Fibroblast of upper back skin (primary cell): ENCODE measurements around the gene CDSN.
"Not testable (repeated sequence)": the region's sequence is repeated elsewhere in the genome, so short reads cannot be mapped to it uniquely, and the experiment has no call there.

Experiments
- DNase-seq: peaks from one replicate; pipeline ENCODE4 v3.0.0-alpha.2; 2013

The CDSN gene

GRCh38 chr6:31081872-31082271 lies 38.4 kb downstream of the CDSN start:
- no peak for DNase-seq

GRCh38 chr6:31079656-31080261 lies 40.5 kb downstream of the CDSN start:
- DNase-seq, result peak; percentile 72

- no peak for DNase-seq
Measured at GRCh38 chr6:31076611-31077010, 43.6 kb downstream of the CDSN start.

GRCh38 chr6:31075528-31075927 lies 44.7 kb downstream of the CDSN start:
- DNase-seq, result peak; percentile 70

GRCh38 chr6:31074401-31074800 lies 45.8 kb downstream of the CDSN start:
- DNase-seq, result no peak

- DNase-seq, result peak; percentile 81
Measured at GRCh38 chr6:31070711-31071197, 49.5 kb downstream of the CDSN start.

- DNase-seq, result peak; percentile 79
Measured at GRCh38 chr6:31068669-31069340, 51.4 kb downstream of the CDSN start.

GRCh38 chr6:31067891-31068668 lies 52.2 kb downstream of the CDSN start:
- not testable (repeated sequence) for DNase-seq

GRCh38 chr6:31067028-31067427 lies 53.2 kb downstream of the CDSN start:
- DNase-seq, result not testable (repeated sequence)

GRCh38 chr6:31065556-31065955 lies 54.7 kb downstream of the CDSN start:
- peak; percentile 37 for DNase-seq
